Mucosa of descending colon (tissue), 3 donors: ENCODE measurements around the gene RPGRIP1. TPM values are rescaled to one million over a fixed set of nuclear protein-coding genes. Genes with fewer than 3 reads are reported as not detected.

Experiments
- ATAC-seq: fragments of 200-7000 bp; cut with Tn5 transposase; one replicate; pipeline ENCODE4 v1.9.1; 2020; ENCODE audit warnings: mild to moderate bottlenecking, moderate library complexity
- DNase-seq, 3 donors: peaks; one replicate each; pipeline ENCODE4 v3.0.0-alpha.2; 2020
- H3K36me3 ChIP-seq: fragments of 200-600 bp; one replicate; pipeline ENCODE4 v1.8.0; 2021; ENCODE audit warnings: low read depth, mild to moderate bottlenecking
- H3K4me1 ChIP-seq: fragments of 200-600 bp; one replicate; pipeline ENCODE4 v1.8.0; 2021; ENCODE audit warnings: low read depth, mild to moderate bottlenecking
- H3K4me3 ChIP-seq: fragments of 200-600 bp; one replicate; pipeline ENCODE4 v1.8.0; 2021; ENCODE audit warnings: mild to moderate bottlenecking
- H3K9me3 ChIP-seq: fragments of 200-600 bp; one replicate; pipeline ENCODE4 v1.8.0; 2021; ENCODE audit warnings: mild to moderate bottlenecking
- CTCF ChIP-seq: fragments of 200-600 bp; IDR thresholded peaks from one replicate; pipeline ENCODE4 v1.8.0; 2022; ENCODE audit warnings: antibody characterized with exemption, mild to moderate bottlenecking
- intact Hi-C, 2 donors: fragments of 100-400 bp; cut with DNase I in 1 of 2; cut with micrococcal nuclease in 1 of 2; formaldehyde crosslinking; loops; one replicate each; pipeline versions ENCODE4 v1.11.0 to v1.11.1; 2022; cut with DNase I, micrococcal nuclease
- total RNA-seq, 3 donors: library from RNA; stranded (reverse); fragmentation: NEBNext Ultra II Directional in 2 of 3; extraction: Animal tissue kit (Norgen Biotek cat#: 25700) in 2 of 3; gene quantifications; one replicate each; pipeline versions ENCODE4 v1.2.1 to v1.2.4, GENCODE V29; 2021 to 2023
- donor health status: DM: no; HTN: no; CAD: no; lungs with moderate emphysema.
- donor health status: DM: no; HTN: no; CAD: no.
- donor health status: DM: no; HTN: yes; CAD: no.

Gene RPGRIP1
- total RNA-seq, 3 donors from 2014 or later = 0.09 to 0.20 TPM; not detected in 1

- ATAC-seq (no peak), DNase-seq (no peak)
- no peak for TF ChIP-seq CTCF
- Histone ChIP-seq H3K4me3 (no peak overlapping the region), H3K4me1 (peaks cover 50% of the 10 kb centered on the region), H3K9me3 (no peaks in the 10 kb centered on the region), H3K36me3 (no peaks in the 10 kb centered on the region)
- intact Hi-C loops = no loop called here
Measured at GRCh38 chr14:21262410-21262809, 17.5 kb upstream of the RPGRIP1 start.

- no peak for DNase-seq
- H3K4me3 ChIP-seq = no peak overlapping the region
- no peak for TF ChIP-seq CTCF
- intact Hi-C loops = no loop called here
- no peak for ATAC-seq
- no peaks in the 10 kb centered on the region for H3K36me3 ChIP-seq
- peaks cover 44% of the 10 kb centered on the region for H3K4me1 ChIP-seq
- no peaks in the 10 kb centered on the region for H3K9me3 ChIP-seq
Measured at GRCh38 chr14:21263284-21264024, 16.4 kb upstream of the RPGRIP1 start.

- H3K4me3 ChIP-seq = no peak overlapping the region
- ATAC-seq (peak; percentile 48), DNase-seq (no peak)
- intact Hi-C loops = no loop called here
- peaks cover 2% of the 10 kb centered on the region for H3K36me3 ChIP-seq
- H3K4me1 ChIP-seq = peaks cover 44% of the 10 kb centered on the region
- TF ChIP-seq CTCF = no peak
- H3K9me3 ChIP-seq = no peaks in the 10 kb centered on the region
Measured at GRCh38 chr14:21264025-21264801, 15.7 kb upstream of the RPGRIP1 start.

GRCh38 chr14:21267431-21267845 is 12.4 kb upstream of the RPGRIP1 start:
- Histone ChIP-seq H3K4me3 (no peak overlapping the region), H3K36me3 (peaks cover 7% of the 10 kb centered on the region), H3K9me3 (no peaks in the 10 kb centered on the region), H3K4me1 (peaks cover 44% of the 10 kb centered on the region)
- no peak for ATAC-seq
- no peak for TF ChIP-seq CTCF
- intact Hi-C loops = no loop called here
- no peak for DNase-seq

GRCh38 chr14:21267886-21268616 is 11.8 kb upstream of the RPGRIP1 start:
- H3K4me1 ChIP-seq = peaks cover 38% of the 10 kb centered on the region

More at GRCh38 chr14:21267886-21268616, 11.8 kb upstream of the RPGRIP1 start:
- TF ChIP-seq CTCF = no peak
- intact Hi-C loops = no loop called here
- Histone ChIP-seq H3K36me3 (peaks cover 7% of the 10 kb centered on the region), H3K4me3 (peak overlapping the region; percentile 90), H3K9me3 (no peaks in the 10 kb centered on the region)
- DNase-seq (no peak), ATAC-seq (no peak)
